ENCODE data around the gene XXYLT1. TPM values are rescaled to one million over a fixed set of nuclear protein-coding genes. Genes with fewer than 3 reads are reported as not detected.

XXYLT1 gene
- total RNA-seq, 1 donor from 2014 or later, result 7.6 TPM

GRCh38 chr3:195021692-195022091, 249.3 kb downstream of the XXYLT1 start:
- POLR2A ChIA-PET, result no interaction called here
- Mint-ChIP-seq H3K4me1 (peaks cover 5% of the 10 kb centered on the region), H3K36me3 (ENCODE audit: low read depth) (no peaks in the 10 kb centered on the region), H3K4me3 (no peak overlapping the region), H3K9me3 (no peaks in the 10 kb centered on the region), H3K27ac (no peak overlapping the region), H3K27me3 (peaks cover 16% of the 10 kb centered on the region)
- intact Hi-C loops (cut with micrococcal nuclease), result no loop called here
- no peak for DNase-seq
- TF ChIP-seq CTCF (IDR thresholded peaks at IDR 0.05), result no peak
- ATAC-seq (ENCODE audit: low read depth), result no peak
- CTCF ChIA-PET, result no interaction called here

GRCh38 chr3:195020921-195021320, 250.0 kb downstream of the XXYLT1 start:
- ChIA-PET CTCF (no interaction called here), POLR2A (no interaction called here)
- intact Hi-C loops (cut with micrococcal nuclease), result no loop called here

GRCh38 chr3:195020185-195020584, 250.8 kb downstream of the XXYLT1 start:
- ATAC-seq (ENCODE audit: low read depth), result no peak
- no peaks in the 10 kb centered on the region for H3K36me3 Mint-ChIP-seq (ENCODE audit: low read depth)
- no peak for DNase-seq
- TF ChIP-seq CTCF (IDR thresholded peaks at IDR 0.05), result no peak
- peaks cover 2% of the 10 kb centered on the region for H3K4me1 Mint-ChIP-seq
- intact Hi-C loops (cut with micrococcal nuclease), result no loop called here
- peaks cover 19% of the 10 kb centered on the region for H3K27me3 Mint-ChIP-seq
- no peak overlapping the region for H3K27ac Mint-ChIP-seq
- H3K9me3 Mint-ChIP-seq, result no peaks in the 10 kb centered on the region
- ChIA-PET CTCF (no interaction called here), POLR2A (no interaction called here)
- H3K4me3 Mint-ChIP-seq, result no peak overlapping the region

More at GRCh38 chr3:195020921-195021320, 250.0 kb downstream of the XXYLT1 start:
- peaks cover 5% of the 10 kb centered on the region for H3K4me1 Mint-ChIP-seq
- H3K27ac Mint-ChIP-seq, result no peak overlapping the region
- ATAC-seq (ENCODE audit: low read depth), result no peak
- TF ChIP-seq CTCF (IDR thresholded peaks at IDR 0.05), result no peak
- peaks cover 18% of the 10 kb centered on the region for H3K27me3 Mint-ChIP-seq
- H3K9me3 Mint-ChIP-seq, result no peaks in the 10 kb centered on the region
- H3K36me3 Mint-ChIP-seq (ENCODE audit: low read depth), result no peaks in the 10 kb centered on the region
- no peak for DNase-seq
- H3K4me3 Mint-ChIP-seq, result no peak overlapping the region

GRCh38 chr3:195019335-195019734, 251.6 kb downstream of the XXYLT1 start:
- CTCF ChIA-PET, result no interaction called here
- H3K9me3 Mint-ChIP-seq, result no peaks in the 10 kb centered on the region
- ATAC-seq (ENCODE audit: low read depth), result no peak
- H3K4me1 Mint-ChIP-seq, result no peaks in the 10 kb centered on the region
- intact Hi-C loops (cut with micrococcal nuclease), result no loop called here
- DNase-seq, result no peak
- H3K36me3 Mint-ChIP-seq (ENCODE audit: low read depth), result no peaks in the 10 kb centered on the region
- H3K27me3 Mint-ChIP-seq, result peaks cover 19% of the 10 kb centered on the region
- H3K27ac Mint-ChIP-seq, result no peak overlapping the region
- no peak overlapping the region for H3K4me3 Mint-ChIP-seq
- POLR2A ChIA-PET, result interaction anchor here (0.6 kb wide), 1 partner anchor 234 kb away, joined by 6 read pairs; no protein-coding TSS in a partner anchor
- no peak for TF ChIP-seq CTCF (IDR thresholded peaks at IDR 0.05)

Other genes with a start within 250 kb of the XXYLT1 start
- gene ACAP2, start 171.9 kb upstream of the XXYLT1 start, total RNA-seq, result 75.5 and 89.7 TPM in 2 replicates

Data from activated B cell treated with CpG ODN at 0.5 μM for 24 hours (primary cell).